ENCODE data around the gene DCUN1D5. TPM values are rescaled to one million over a fixed set of nuclear protein-coding genes. Genes with fewer than 3 reads are reported as not detected.

DCUN1D5 gene
- total and polyA plus RNA-seq, 9 of the 15 experiments (the other 6 are each of a cell fraction or from before 2014, with no cell fraction given), result 38.4 to 242 (median 115) TPM

GRCh38 chr11:103091801-103092524, at the start of gene DCUN1D5 (continued):
- TF ChIP-seq ZNF639 (CRISPR knock-in tag; conservative IDR thresholded peaks at IDR 0.05 in 1 of 2, IDR thresholded peaks at IDR 0.05 in 1 of 2), result peak in 1 of 2 experiments; percentile 98; a peak in 2 of 4 replicates
- no peak for TF ChIP-seq HOMEZ (CRISPR knock-in tag; IDR thresholded peaks at IDR 0.05)
- TF ChIP-seq ELF2 (CRISPR knock-in tag; IDR thresholded peaks at IDR 0.05), result peak; percentile 10; the same call in 1 of the 2 replicates
- TF ChIP-seq, protein P1, sequence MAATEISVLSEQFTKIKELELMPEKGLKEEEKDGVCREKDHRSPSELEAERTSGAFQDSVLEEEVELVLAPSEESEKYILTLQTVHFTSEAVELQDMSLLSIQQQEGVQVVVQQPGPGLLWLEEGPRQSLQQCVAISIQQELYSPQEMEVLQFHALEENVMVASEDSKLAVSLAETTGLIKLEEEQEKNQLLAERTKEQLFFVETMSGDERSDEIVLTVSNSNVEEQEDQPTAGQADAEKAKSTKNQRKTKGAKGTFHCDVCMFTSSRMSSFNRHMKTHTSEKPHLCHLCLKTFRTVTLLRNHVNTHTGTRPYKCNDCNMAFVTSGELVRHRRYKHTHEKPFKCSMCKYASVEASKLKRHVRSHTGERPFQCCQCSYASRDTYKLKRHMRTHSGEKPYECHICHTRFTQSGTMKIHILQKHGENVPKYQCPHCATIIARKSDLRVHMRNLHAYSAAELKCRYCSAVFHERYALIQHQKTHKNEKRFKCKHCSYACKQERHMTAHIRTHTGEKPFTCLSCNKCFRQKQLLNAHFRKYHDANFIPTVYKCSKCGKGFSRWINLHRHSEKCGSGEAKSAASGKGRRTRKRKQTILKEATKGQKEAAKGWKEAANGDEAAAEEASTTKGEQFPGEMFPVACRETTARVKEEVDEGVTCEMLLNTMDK (IDR thresholded peaks at IDR 0.05; ENCODE audit: borderline replicate concordance, insufficient read depth, low read depth, low read length, poor library complexity, severe bottlenecking), result no peak
- TF ChIP-seq MTA2 (IDR thresholded peaks at IDR 0.05; ENCODE audit: low read depth), result peak; percentile 48
- peak; percentile 97 for TF ChIP-seq GABPB1 (CRISPR knock-in tag; IDR thresholded peaks at IDR 0.05)
- no peak for TF ChIP-seq CSDE1 (IDR thresholded peaks at IDR 0.05)
- TF ChIP-seq ESRRA (IDR thresholded peaks at IDR 0.05; ENCODE audit: borderline replicate concordance, low read depth), result no peak; the same call in 1 of the 2 replicates
- no peak for TF ChIP-seq MCM2 (IDR thresholded peaks at IDR 0.05; ENCODE audit: low read depth)
- no peak for TF ChIP-seq TAL1 (IDR thresholded peaks at IDR 0.05)
- peak; percentile 91 for TF ChIP-seq TAF1 (IDR thresholded peaks at IDR 0.05; ENCODE audit: control insufficient read depth, extremely low read depth, insufficient read depth, low read length, severe bottlenecking)
- TF ChIP-seq, protein P2, sequence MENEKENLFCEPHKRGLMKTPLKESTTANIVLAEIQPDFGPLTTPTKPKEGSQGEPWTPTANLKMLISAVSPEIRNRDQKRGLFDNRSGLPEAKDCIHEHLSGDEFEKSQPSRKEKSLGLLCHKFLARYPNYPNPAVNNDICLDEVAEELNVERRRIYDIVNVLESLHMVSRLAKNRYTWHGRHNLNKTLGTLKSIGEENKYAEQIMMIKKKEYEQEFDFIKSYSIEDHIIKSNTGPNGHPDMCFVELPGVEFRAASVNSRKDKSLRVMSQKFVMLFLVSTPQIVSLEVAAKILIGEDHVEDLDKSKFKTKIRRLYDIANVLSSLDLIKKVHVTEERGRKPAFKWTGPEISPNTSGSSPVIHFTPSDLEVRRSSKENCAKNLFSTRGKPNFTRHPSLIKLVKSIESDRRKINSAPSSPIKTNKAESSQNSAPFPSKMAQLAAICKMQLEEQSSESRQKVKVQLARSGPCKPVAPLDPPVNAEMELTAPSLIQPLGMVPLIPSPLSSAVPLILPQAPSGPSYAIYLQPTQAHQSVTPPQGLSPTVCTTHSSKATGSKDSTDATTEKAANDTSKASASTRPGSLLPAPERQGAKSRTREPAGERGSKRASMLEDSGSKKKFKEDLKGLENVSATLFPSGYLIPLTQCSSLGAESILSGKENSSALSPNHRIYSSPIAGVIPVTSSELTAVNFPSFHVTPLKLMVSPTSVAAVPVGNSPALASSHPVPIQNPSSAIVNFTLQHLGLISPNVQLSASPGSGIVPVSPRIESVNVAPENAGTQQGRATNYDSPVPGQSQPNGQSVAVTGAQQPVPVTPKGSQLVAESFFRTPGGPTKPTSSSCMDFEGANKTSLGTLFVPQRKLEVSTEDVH (IDR thresholded peaks at IDR 0.05; ENCODE audit: low read depth, partially characterized antibody), result peak; percentile 65
- 0 out of 2 replicates have a peak, but pooled peaks have one; percentile 66 for TF ChIP-seq FOXP4 (CRISPR knock-in tag; IDR thresholded peaks at IDR 0.05; ENCODE audit: borderline replicate concordance)
